Measurements from ENCODE around the gene BZW2.
"Not testable (repeated sequence)": the region's sequence is repeated elsewhere in the genome, so short reads cannot be mapped to it uniquely, and the experiment has no call there.

BZW2 gene

GRCh38 chr7:16655394-16655793 lies 9.4 kb downstream of the BZW2 start:
- CTCF ChIA-PET, result interaction anchor here (0.6 kb wide), 1 partner anchor 239 kb away, joined by 4 read pairs; no protein-coding TSS in a partner anchor
- no peak for DNase-seq (ENCODE audit: low spot score)
- POLR2A ChIA-PET (ENCODE audit: low non-redundant PET), result no interaction called here

DNA sequence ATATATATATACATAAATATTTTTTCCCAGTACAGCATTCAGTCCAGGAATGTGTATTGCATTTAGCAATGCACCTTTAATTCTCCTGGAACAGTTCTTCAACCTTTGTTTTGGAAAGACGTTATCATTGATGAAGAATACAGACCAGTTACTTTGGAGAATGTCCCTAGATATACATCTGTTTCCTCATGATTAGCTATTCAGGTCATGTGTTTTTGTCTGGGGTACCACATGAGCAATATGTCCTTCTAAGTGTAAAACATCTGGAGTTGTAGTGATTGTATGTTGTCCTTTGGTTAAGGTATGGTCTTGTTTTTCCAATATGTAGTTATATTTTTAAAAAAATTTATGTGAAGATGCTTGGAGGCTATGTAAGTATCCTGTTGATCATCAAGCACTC lies 10.2 kb downstream of the BZW2 start:
- POLR2A ChIA-PET (ENCODE audit: low non-redundant PET), result no interaction called here
- TF ChIP-seq CTCF (conservative IDR thresholded peaks at IDR 0.05; ENCODE audit: low read depth), result no peak
- no peak for DNase-seq (ENCODE audit: low spot score)
- H3K27ac ChIP-seq, result no peak overlapping the region
- CTCF ChIA-PET, result no interaction called here

More at GRCh38 chr7:16655394-16655793, 9.4 kb downstream of the BZW2 start:
- H3K27ac ChIP-seq, result no peak overlapping the region
- TF ChIP-seq CTCF (conservative IDR thresholded peaks at IDR 0.05; ENCODE audit: low read depth), result no peak

DNA sequence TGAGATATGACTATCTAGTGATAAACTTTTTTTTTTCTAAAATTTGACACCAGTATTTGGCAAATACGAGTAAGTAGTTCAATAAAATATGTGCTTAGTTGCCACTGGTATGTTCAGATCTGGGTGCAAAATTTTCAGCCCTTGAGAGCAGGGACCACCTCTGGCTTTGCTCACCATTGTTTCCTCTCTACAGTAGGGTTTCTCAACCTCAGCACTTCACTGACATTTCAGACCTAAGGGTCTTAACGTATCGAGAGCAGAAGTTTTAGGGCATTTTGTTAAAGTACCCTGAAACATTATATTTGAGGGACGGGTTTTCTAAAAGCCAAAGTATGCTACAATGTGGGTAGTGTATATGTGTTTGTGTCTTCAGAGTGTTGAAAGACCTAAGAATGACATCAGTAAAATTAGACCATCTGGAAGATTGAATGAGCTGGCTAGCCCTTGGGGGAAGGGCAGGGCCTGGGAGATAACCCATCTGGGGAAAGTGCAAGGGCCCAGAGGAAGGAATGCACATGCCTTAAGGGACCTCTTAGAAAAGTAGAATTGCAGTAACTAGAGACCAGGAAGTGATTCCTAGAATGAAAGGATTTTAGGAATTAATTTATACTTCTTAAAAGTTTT lies 11.8 kb downstream of the BZW2 start:
- ChIA-PET POLR2A (ENCODE audit: low non-redundant PET) (no interaction called here), CTCF (interaction anchor here (0.6 kb wide), 2 partner anchors 609 to 942 kb away, joined by 3 read pairs; no protein-coding TSS in a partner anchor)
- TF ChIP-seq CTCF (conservative IDR thresholded peaks at IDR 0.05; ENCODE audit: low read depth), result no peak
- H3K27ac ChIP-seq, result no peak overlapping the region
- peak; percentile 53 for DNase-seq (ENCODE audit: low spot score)

DNA sequence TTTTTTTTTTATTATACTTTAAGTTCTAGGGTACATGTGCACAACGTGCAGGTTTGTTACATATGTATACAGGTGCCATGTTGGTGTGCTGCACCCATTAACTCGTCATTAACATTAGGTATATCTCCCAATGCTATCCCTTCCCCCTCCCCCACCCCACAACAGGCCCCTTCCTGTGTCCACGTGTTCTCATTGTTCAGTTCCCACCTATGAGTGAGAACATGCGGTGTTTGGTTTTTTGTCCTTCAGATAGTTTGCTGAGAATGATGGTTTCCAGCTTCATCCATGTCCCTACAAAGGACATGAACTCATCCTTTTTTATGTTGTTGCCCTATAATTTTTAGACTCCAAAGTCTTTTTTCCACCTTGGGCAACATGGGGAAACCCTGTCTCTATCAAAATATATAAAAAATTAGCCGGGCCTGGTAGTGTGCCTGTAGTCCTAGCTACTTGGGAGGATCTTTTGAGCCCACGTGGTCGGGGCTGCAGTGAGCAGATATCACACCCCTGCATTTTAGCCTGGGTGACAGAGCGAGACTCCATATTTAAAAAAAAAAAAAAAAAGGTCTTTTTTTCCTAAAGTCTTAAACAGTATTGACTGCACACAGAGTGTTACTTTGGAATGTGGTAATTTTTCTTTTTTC lies 14.0 kb downstream of the BZW2 start:
- POLR2A ChIA-PET (ENCODE audit: low non-redundant PET); H3K27ac ChIP-seq; CTCF ChIA-PET: not testable (repeated sequence)

DNA sequence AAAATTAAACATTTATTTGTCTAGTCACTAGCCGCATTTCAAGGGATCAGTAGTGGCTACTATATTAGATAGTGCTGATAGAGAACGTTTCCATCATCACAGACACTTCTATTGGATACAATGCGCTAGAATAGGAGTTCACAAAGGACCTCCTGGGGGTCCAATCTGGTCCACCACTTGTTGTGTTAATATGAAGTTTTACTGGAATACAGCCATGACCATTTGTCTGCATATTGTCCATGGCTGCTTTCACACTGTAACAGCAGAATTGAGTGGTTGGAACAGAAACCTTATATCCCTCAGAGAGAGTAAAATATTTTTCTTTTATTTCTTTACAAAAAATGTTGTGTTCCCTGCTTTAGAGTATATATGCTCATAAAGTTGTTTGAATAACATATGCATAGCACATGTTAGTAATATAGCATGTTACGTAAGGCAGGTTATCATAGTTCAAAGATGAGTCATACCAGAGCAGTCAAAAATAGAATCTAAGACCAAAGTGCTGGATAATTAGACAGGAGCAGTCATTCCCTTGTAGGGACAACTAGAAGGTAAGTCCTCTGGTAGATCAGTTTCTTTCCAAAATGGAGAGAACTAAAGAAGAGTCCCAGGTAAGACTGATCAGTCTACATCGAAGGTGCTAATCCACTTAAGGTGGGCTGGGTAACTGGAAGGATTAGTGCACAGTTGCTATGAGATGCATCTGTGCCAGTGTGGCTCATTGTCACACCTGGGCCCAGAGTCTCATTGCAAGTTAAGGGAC lies 14.9 kb downstream of the BZW2 start:
- DNase-seq (ENCODE audit: low spot score), result peak; percentile 69

More for the DNA sequence above, 14.0 kb downstream of the BZW2 start:
- not testable (repeated sequence) for DNase-seq (ENCODE audit: low spot score)

DNA sequence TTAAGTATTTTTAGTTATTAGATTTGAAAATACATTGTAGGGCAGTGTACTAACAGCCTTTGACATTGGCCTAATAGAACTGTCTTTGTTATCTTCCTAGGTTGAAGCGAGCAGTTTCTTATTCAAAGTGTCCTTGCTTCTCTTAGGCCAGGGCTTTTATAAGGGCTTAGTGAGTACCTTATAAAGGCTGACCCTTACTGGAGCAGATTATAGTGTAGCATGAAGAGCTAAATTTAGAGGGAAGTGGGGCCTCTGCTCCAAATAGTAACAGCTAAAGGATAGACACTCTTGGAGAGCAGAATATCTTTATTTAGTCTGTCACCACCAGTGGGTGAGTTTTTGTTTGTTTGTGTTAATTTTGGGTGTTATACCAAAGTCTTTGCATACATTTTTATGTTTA lies 15.9 kb downstream of the BZW2 start:
- no peak for TF ChIP-seq CTCF (conservative IDR thresholded peaks at IDR 0.05; ENCODE audit: low read depth)
- ChIA-PET POLR2A (ENCODE audit: low non-redundant PET) (no interaction called here), CTCF (no interaction called here)
- no peak overlapping the region for H3K27ac ChIP-seq
- no peak for DNase-seq (ENCODE audit: low spot score)

More for the DNA sequence above, 14.9 kb downstream of the BZW2 start:
- ChIA-PET POLR2A (ENCODE audit: low non-redundant PET) (no interaction called here), CTCF (no interaction called here)
- no peak for TF ChIP-seq CTCF (conservative IDR thresholded peaks at IDR 0.05; ENCODE audit: low read depth)
- H3K27ac ChIP-seq, result no peak overlapping the region

Data from RWPE1 (cell line).